Fibroblast of skin of back (primary cell): ENCODE measurements around the gene PLPP4. TPM values are rescaled to one million over a fixed set of nuclear protein-coding genes. Genes with fewer than 3 reads are reported as not detected.

Source experiments
- DNase-seq: peaks from one replicate; pipeline ENCODE4 v3.0.0-alpha.2; 2013
- polyA plus RNA-seq, 2 experiments: library from polyadenylated mRNA; unstranded; fragments of 120-200 nt; gene quantifications; one replicate each; pipeline ENCODE4 v1.2.1, GENCODE V29; 2013; ENCODE audit not compliant: insufficient read length in 2 of 2

Gene PLPP4
- 3.7 TPM for polyA plus RNA-seq (2013, experiment 1 of 2; ENCODE audit: insufficient read length)
- polyA plus RNA-seq (2013, experiment 2 of 2; ENCODE audit: insufficient read length): 3.7 TPM

- peak; percentile 48 for DNase-seq
Measured at GRCh38 chr10:120456626-120457430, at the start of gene PLPP4. PLPP4 (plus strand) TSS chr10:120457227; CDS start chr10:120457306, 79 bp downstream.

- DNase-seq: no peak
Measured at GRCh38 chr10:120409816-120410215, 47.2 kb upstream of the PLPP4 start.

DNA sequence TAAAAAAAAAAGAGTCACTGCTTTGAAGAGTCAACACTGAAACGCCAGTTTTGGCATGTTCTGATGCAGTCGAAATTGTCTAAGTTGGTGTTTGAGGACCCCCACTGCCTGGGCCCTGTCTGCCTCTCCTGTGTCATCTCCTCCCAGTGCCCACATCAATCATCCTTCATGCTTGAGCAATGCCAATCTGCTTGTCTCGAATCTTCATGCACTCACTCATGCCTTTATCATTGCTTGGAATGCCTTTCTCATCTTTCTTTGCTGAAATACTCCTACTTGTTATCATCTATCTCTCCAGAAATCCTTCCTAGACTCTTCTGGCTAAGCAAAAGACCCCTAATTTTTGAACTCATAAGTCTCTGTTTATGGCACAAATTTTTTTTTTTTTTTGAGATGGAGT lies 42.1 kb upstream of the PLPP4 start:
- DNase-seq: no peak

DNA sequence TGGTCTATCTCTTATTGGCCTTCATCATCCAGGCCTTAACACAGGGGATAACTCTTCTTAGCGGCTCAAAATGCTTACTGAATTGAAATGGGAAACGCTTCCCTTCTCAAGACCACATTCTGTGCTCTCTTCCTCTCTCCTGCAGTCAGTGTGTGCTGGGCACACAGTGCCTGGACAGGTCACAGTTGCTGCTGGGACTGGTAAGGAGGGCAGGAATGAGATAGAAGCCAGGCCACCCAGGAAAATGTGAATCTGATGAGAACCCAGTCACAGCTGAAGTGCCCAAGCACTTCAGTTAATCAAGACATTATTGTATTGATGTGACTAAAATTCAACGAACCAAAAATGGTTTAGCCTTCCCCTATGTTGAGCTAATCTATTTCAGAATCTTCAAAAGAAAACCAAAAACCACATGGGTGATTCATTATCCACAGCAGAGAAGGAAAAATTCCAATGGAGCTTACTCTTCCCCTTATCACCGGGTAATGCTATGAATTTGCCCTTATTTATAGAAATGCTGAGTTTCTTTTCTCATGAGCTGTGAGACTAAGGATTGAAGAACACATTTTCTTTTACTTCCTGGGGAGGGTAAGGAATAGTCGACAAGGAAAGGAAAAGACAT lies 41.2 kb upstream of the PLPP4 start:
- peak; percentile 93 for DNase-seq

DNA sequence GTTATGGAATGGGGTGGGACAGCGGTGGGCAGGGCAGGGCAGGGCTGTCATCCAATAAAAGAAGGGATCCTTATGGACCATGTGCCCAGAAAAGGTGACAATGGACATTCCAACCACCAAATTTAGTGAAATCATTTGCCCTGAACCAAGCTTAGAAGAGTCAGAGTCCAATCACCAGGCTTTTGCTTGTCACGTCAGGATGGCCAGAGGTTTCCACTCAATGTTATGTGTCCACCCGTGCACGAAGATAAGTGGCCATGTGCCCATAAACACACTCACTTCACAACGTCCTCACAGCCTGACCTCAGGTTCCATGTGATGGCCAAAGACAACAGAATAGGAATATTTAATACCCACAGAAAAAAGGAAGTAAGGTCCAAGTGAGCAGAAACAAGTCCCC lies 36.6 kb upstream of the PLPP4 start:
- DNase-seq: no peak

- no peak for DNase-seq
Measured at GRCh38 chr10:120421250-120421649, 35.8 kb upstream of the PLPP4 start.

- DNase-seq: peak; percentile 96
Measured at GRCh38 chr10:120422457-120422856, 34.6 kb upstream of the PLPP4 start.

- DNase-seq: peak; percentile 91
Measured at GRCh38 chr10:120423431-120424197, 33.4 kb upstream of the PLPP4 start.

- no peak for DNase-seq
Measured at GRCh38 chr10:120424198-120424464, 32.9 kb upstream of the PLPP4 start.

GRCh38 chr10:120426306-120426705 lies 30.7 kb upstream of the PLPP4 start:
- peak; percentile 87 for DNase-seq

DNA sequence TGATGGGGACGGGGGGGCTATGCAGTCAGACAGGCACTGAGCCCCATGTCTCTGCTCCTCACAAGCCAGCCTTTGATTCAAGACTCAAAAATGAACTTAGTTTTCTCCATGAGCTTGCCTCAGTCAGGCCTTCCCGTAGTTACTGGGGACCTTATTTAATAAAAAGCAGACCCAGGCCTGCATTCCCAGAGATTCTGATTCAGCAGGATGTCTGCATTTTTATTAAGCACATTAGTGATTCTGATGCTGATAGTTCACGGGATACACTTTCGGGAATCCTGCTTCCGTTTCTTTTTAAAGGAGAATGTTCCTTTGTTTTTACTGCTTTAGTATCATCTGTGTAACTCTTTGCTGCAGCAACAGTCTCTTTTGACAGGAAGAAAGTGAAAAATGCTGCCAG lies 28.3 kb upstream of the PLPP4 start:
- DNase-seq: peak; percentile 31

GRCh38 chr10:120429395-120429794 lies 27.6 kb upstream of the PLPP4 start:
- peak; percentile 70 for DNase-seq

DNA sequence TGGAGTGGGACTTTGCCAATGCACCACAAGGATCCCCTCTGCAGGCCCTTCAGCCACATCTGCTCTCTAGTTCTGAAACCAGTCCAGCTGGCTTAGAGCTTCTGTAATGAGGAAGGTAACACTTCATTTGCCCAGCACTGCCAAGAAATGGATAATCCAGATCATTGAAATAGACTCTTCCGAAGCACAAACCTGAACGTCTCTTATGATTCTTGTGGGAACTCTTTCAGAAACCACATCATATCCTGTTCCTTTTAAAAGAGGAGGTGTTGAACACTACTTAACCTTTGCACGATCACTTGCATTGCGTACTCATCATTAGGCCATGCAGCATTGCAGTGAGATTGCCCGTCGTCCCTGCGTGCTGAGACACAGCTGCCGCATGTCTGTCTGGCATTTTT lies 25.8 kb upstream of the PLPP4 start:
- no peak for DNase-seq

DNA sequence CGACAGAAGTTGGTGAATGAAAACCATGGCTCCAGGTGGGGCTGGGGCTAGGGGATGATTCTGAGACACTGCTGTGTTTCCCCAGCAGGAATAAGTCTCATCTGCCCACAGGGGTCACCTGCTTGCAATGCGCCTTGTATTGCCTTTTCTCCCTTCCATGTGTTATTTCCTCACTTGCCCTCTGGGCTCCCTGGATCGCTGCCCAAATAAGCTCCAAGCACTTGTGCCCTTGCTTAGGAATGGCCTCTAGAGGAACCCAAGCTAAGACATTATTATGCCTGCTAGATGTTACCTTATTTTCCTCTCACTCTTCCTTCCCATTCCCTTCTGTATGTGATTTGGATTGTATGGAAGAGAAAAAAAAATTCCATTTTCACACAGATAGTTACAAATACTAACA lies 24.8 kb upstream of the PLPP4 start:
- no peak for DNase-seq

- no peak for DNase-seq
Measured at GRCh38 chr10:120433141-120433540, 23.9 kb upstream of the PLPP4 start.

GRCh38 chr10:120436439-120437112 lies 20.5 kb upstream of the PLPP4 start:
- DNase-seq: no peak

- no peak for DNase-seq
Measured at GRCh38 chr10:120437541-120437940, 19.5 kb upstream of the PLPP4 start.

DNA sequence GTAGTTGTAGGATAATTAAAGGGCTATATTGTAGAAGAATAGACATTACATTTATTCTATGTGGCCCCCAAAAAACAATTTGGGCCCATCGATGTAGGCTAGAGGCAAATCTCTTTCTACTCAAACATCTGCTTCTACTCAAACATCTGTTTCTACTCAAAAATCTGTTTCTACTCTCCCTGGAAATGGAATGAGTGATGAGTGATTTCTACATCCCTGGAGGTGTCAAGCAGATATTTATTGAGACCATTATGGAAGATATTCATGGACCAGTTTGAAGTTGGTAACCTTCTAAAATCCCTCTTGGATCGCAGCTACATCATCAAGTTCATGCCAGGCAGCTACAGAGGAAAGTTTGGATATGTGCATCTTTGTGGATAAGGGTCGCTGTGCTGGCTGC lies 5.1 kb upstream of the PLPP4 start:
- no peak for DNase-seq

GRCh38 chr10:120453319-120453718 lies 3.7 kb upstream of the PLPP4 start:
- DNase-seq: no peak

DNA sequence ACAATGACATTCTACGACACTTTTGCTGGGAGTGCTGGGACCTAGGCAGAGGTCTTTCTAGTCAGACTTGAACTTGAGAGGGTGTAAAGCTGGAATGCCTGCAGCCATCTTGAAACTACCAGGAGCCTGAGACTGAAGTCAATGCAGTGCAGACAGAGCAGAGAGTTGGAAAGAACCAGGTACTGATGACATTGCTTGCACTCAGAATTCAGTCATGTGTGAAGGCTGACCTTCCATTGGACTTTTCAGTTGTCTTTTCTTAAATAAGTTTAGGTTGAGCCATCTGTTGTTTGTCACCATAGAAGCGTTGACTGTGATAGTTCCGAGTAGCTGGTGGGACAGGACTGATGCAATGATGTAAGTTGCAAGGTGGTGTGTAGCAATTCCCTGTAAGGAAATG lies 3.1 kb upstream of the PLPP4 start:
- no peak for DNase-seq

- DNase-seq: no peak
Measured at GRCh38 chr10:120455004-120455403, 2.0 kb upstream of the PLPP4 start.

DNA sequence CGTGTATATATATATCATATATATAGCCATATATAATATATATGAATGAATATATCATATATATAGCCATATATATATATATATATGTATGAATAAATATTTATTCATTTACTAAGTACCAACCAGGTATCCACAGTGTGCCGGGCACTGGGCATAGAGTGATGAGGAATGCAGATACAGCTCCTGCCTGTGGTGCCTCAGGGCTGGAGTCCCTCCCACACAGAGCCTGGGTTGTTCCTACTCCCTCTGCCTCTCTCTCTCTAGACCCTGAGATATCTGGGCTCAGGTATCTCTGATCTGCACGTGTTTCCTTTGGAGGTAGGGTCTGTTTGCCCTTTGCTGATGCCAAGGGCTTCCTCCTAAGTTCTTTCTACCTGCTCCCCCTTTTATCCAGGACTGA lies 1.4 kb upstream of the PLPP4 start:
- DNase-seq: no peak

- no peak for DNase-seq
Measured at GRCh38 chr10:120456143-120456625, 843 bp upstream of the PLPP4 start.
